HEK293 (cell line): ENCODE measurements around the gene LBH.
A peak's percentile ranks its signal among the peaks of the same experiment; 100 is the strongest.

ENCODE experiments used
- CTCF ChIA-PET: fragments of 350-600 bp; formaldehyde crosslinking; extraction: SDS; loops from one replicate; lab custom pipeline; 2021; ENCODE audit warnings: antibody characterized with exemption; lab: Yijun Ruan, JAX
- POLR2A ChIA-PET: fragments of 300-600 bp; formaldehyde crosslinking; extraction: SDS; loops from one replicate; lab custom pipeline; 2020; ENCODE audit warnings: antibody characterized with exemption, inconsistent platforms; lab: Yijun Ruan, JAX
- H3K27ac ChIP-seq: fragments of 200-500 bp; sonication (Bioruptor generic); 2 replicates; pipeline ENCODE4 v1.5.1; 2014; ENCODE audit warnings: low read depth, low read length, control low read depth, inconsistent platforms; ENCODE audit errors: extremely low read depth
- H3K36me3 ChIP-seq, 2 experiments: fragments of 200-500 bp in 1 of 2; sonication (Bioruptor generic) in 1 of 2; 1 replicate in 1 of 2; 2 replicates in 1 of 2; pipeline ENCODE4 v1.5.1; 2014 to 2017; ENCODE audit warnings: inconsistent platforms in 2 of 2, low read length in 2 of 2; ENCODE audit not compliant: control insufficient read depth in 2 of 2, insufficient read depth in 1 of 2
- H3K4me1 ChIP-seq: fragments of 200-500 bp; sonication (Bioruptor generic); 2 replicates; pipeline ENCODE4 v1.5.1; 2014; ENCODE audit warnings: mild to moderate bottlenecking, low read length, inconsistent platforms; ENCODE audit not compliant: control insufficient read depth, insufficient read depth
- H3K4me3 ChIP-seq: 2 replicates; pipeline ENCODE4 v1.5.1; 2011; ENCODE audit warnings: low read depth, mild to moderate bottlenecking, control low read depth, low read length, moderate library complexity
- H3K9me3 ChIP-seq: fragments of 200-500 bp; sonication (Bioruptor generic); 2 replicates; pipeline ENCODE4 v1.5.1; 2014; ENCODE audit warnings: low read depth, low read length, inconsistent platforms; ENCODE audit not compliant: control insufficient read depth, insufficient read depth
- EGR2 ChIP-seq: fragments of 450-650 bp; formaldehyde crosslinking; IDR thresholded peaks from 2 replicates; pipeline ENCODE4 v1.5.1; 2016; ENCODE audit warnings: low read depth, missing biosample characterization, missing genetic modification characterization
- GFI1B ChIP-seq: fragments of 450-650 bp; formaldehyde crosslinking; IDR thresholded peaks from 2 replicates; pipeline ENCODE4 v1.5.1; 2016; ENCODE audit warnings: missing biosample characterization, missing genetic modification characterization
- GLI2 ChIP-seq: fragments of 450-650 bp; formaldehyde crosslinking; IDR thresholded peaks from 2 replicates; pipeline ENCODE4; 2017; ENCODE audit warnings: missing biosample characterization, missing genetic modification characterization, low read depth, borderline replicate concordance
- KLF7 ChIP-seq: fragments of 450-650 bp; formaldehyde crosslinking; IDR thresholded peaks from 2 replicates; pipeline ENCODE4 v1.5.1; 2016; ENCODE audit warnings: missing biosample characterization, missing genetic modification characterization, borderline replicate concordance
- PRDM1 ChIP-seq: fragments of 450-650 bp; formaldehyde crosslinking; IDR thresholded peaks from 2 replicates; pipeline ENCODE4; 2016; ENCODE audit warnings: missing biosample characterization, missing genetic modification characterization
- SALL2 ChIP-seq: fragments of 450-650 bp; formaldehyde crosslinking; IDR thresholded peaks from 2 replicates; pipeline ENCODE4 v1.5.0; 2017; ENCODE audit warnings: missing biosample characterization, mild to moderate bottlenecking, missing genetic modification characterization, borderline replicate concordance
- SETDB1 ChIP-seq: IDR thresholded peaks from one replicate; pipeline ENCODE4 v1.6.1; 2017; ENCODE audit warnings: mild to moderate bottlenecking, low read length, moderate library complexity, mixed read lengths; ENCODE audit not compliant: insufficient read length
- SP7 ChIP-seq: fragments of 450-650 bp; formaldehyde crosslinking; IDR thresholded peaks from 2 replicates; pipeline ENCODE4 v1.5.1; 2016; ENCODE audit warnings: missing biosample characterization, missing genetic modification characterization
- TCF7L2 ChIP-seq: IDR thresholded peaks from 2 replicates; pipeline ENCODE4 v1.6.1; 2011; ENCODE audit warnings: low read depth, mild to moderate bottlenecking, inconsistent platforms, low read length, moderate library complexity, borderline replicate concordance
- WT1 ChIP-seq: fragments of 450-650 bp; formaldehyde crosslinking; IDR thresholded peaks from 2 replicates; pipeline ENCODE4 v1.5.1; 2016; ENCODE audit warnings: missing biosample characterization, missing genetic modification characterization
- YY2 ChIP-seq: fragments of 450-650 bp; formaldehyde crosslinking; IDR thresholded peaks from 2 replicates; pipeline ENCODE4 v1.5.1; 2016; ENCODE audit warnings: missing biosample characterization, missing genetic modification characterization
- ZNF114 ChIP-seq: fragments of 450-650 bp; formaldehyde crosslinking; IDR thresholded peaks from 2 replicates; pipeline ENCODE4 v1.5.0; 2017; ENCODE audit warnings: missing biosample characterization, missing genetic modification characterization
- ZNF302 ChIP-seq: fragments of 450-650 bp; formaldehyde crosslinking; IDR thresholded peaks from 2 replicates; pipeline ENCODE4 v1.5.1; 2016; ENCODE audit warnings: missing biosample characterization, missing genetic modification characterization, low read depth
- ZNF366 ChIP-seq: fragments of 450-650 bp; formaldehyde crosslinking; conservative IDR thresholded peaks from 2 replicates; pipeline ENCODE4 v1.5.1; 2016; ENCODE audit warnings: missing biosample characterization, missing genetic modification characterization
- ZNF473 ChIP-seq: fragments of 450-650 bp; formaldehyde crosslinking; IDR thresholded peaks from 2 replicates; pipeline ENCODE4 v1.5.1; 2017; ENCODE audit warnings: missing biosample characterization, missing genetic modification characterization
- ZNF560 ChIP-seq: fragments of 450-650 bp; formaldehyde crosslinking; IDR thresholded peaks from 2 replicates; pipeline ENCODE4 v1.5.1; 2017; ENCODE audit warnings: missing biosample characterization, missing genetic modification characterization, borderline replicate concordance
- ZNF621 ChIP-seq: fragments of 450-650 bp; formaldehyde crosslinking; IDR thresholded peaks from 2 replicates; pipeline ENCODE4 v1.5.1; 2017; ENCODE audit warnings: missing biosample characterization, missing genetic modification characterization
- ZNF76 ChIP-seq: fragments of 450-650 bp; formaldehyde crosslinking; IDR thresholded peaks from 2 replicates; pipeline ENCODE4; 2016; ENCODE audit warnings: low read depth, missing biosample characterization, missing genetic modification characterization, borderline replicate concordance
- ZNF768 ChIP-seq: fragments of 450-650 bp; formaldehyde crosslinking; IDR thresholded peaks from 2 replicates; pipeline ENCODE4 v1.5.1; 2018; ENCODE audit warnings: missing biosample characterization, mild to moderate bottlenecking, missing genetic modification characterization
- ZNF785 ChIP-seq: fragments of 450-650 bp; formaldehyde crosslinking; IDR thresholded peaks from 2 replicates; pipeline ENCODE4 v1.5.1; 2016; ENCODE audit warnings: missing biosample characterization, missing genetic modification characterization
- ZNF791 ChIP-seq: fragments of 450-650 bp; formaldehyde crosslinking; IDR thresholded peaks from 2 replicates; pipeline ENCODE4 v1.5.1; 2016; ENCODE audit warnings: missing biosample characterization, missing genetic modification characterization
- TF ChIP-seq, protein P1 (sequence below): fragments of 450-650 bp; formaldehyde crosslinking; IDR thresholded peaks from 2 replicates; pipeline ENCODE4 v1.5.1; 2016; ENCODE audit warnings: missing biosample characterization, missing genetic modification characterization
- TF ChIP-seq, protein P2 (sequence below): fragments of 450-650 bp; formaldehyde crosslinking; IDR thresholded peaks from 2 replicates; pipeline ENCODE4 v1.5.1; 2017; ENCODE audit warnings: missing biosample characterization, missing genetic modification characterization

Gene LBH

DNA sequence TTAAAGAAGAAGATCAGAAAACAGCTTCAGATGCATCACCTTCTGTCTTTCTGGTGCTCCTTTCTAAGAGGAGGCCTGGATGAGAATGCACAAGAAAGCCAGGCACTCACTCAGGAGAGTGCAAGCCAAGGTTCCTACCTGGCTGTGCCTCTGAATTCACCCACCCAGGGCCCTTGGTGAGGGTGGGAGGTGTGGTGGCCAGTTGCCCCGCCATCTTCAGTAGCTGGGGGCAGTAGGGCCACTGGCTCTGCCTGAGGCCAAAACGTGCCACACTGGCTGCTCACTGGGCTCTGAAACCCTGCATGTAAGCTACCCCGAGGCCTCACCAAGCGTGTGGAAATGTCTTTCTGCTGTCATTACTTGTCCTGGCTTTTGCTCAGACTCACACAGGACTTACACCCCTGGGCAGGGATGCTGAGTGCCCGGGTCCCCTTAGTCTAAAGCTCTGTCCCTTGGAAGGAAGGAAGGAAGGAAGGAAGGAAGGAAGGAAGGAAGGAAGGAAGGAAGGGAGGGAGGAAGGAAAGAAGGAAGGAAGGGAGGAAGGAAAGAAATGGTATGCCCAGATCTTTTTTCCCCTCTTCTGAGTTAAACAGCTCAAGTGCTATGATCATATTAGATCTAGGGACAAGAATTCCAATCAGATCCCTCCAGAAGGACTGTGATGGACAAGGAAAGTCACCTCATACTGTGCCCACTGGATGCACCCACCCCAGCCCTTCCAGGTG lies 8.5 kb upstream of the LBH start:
- CTCF ChIA-PET: interaction anchor here (1.1 kb wide), 1 partner anchor 14 kb away, joined by 3 read pairs; no protein-coding TSS in a partner anchor
- H3K27ac ChIP-seq: no peak overlapping the region
- POLR2A ChIA-PET: interaction anchor here (1.5 kb wide), 1 partner anchor 9 kb away, joined by 11 read pairs; the partner anchor contains the start of gene LBH

GRCh38 chr2:30223413-30223874 lies 7.9 kb upstream of the LBH start:
- ChIA-PET POLR2A (no interaction called here), CTCF (interaction anchor here (0.7 to 1.1 kb wide), 2 partner anchors 15 to 488 kb away, joined by 3 read pairs; no protein-coding TSS in a partner anchor)
- TF ChIP-seq ZNF621 (no peak), YY2 (tag by site-specific recombination) (no peak), ZNF768 (no peak), ZNF785 (no peak), ZNF114 (no peak), GLI2 (tag by site-specific recombination) (no peak), TCF7L2 (no peak), WT1 (tag by site-specific recombination) (no peak), ZNF473 (tag by site-specific recombination) (no peak), EGR2 (tag by site-specific recombination) (no peak), ZNF560 (no peak), SP7 (tag by site-specific recombination) (no peak), SETDB1 (no peak), SALL2 (tag by site-specific recombination) (no peak), ZNF76 (tag by site-specific recombination) (no peak)
- no peak overlapping the region for H3K4me3 ChIP-seq
- H3K9me3 ChIP-seq: no peaks in the 10 kb centered on the region
- no peaks in the 10 kb centered on the region for H3K4me1 ChIP-seq
- no peaks in the 10 kb centered on the region for H3K36me3 ChIP-seq
- no peak overlapping the region for H3K27ac ChIP-seq

More for the DNA sequence above, 8.5 kb upstream of the LBH start:
- peak; percentile 74 for TF ChIP-seq ZNF366 (tag by site-specific recombination)
- TF ChIP-seq, protein P1, sequence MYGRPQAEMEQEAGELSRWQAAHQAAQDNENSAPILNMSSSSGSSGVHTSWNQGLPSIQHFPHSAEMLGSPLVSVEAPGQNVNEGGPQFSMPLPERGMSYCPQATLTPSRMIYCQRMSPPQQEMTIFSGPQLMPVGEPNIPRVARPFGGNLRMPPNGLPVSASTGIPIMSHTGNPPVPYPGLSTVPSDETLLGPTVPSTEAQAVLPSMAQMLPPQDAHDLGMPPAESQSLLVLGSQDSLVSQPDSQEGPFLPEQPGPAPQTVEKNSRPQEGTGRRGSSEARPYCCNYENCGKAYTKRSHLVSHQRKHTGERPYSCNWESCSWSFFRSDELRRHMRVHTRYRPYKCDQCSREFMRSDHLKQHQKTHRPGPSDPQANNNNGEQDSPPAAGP (tag by site-specific recombination): no peak
- no peak overlapping the region for H3K4me3 ChIP-seq
- H3K4me1 ChIP-seq: no peaks in the 10 kb centered on the region
- H3K36me3 ChIP-seq: no peaks in the 10 kb centered on the region
- no peaks in the 10 kb centered on the region for H3K9me3 ChIP-seq

- TF ChIP-seq PRDM1 (no peak), ZNF302 (no peak), GFI1B (tag by site-specific recombination) (no peak), ZNF114 (no peak), YY2 (tag by site-specific recombination) (no peak), ZNF791 (tag by site-specific recombination) (no peak), KLF7 (tag by site-specific recombination) (no peak)
- TF ChIP-seq, protein P2, sequence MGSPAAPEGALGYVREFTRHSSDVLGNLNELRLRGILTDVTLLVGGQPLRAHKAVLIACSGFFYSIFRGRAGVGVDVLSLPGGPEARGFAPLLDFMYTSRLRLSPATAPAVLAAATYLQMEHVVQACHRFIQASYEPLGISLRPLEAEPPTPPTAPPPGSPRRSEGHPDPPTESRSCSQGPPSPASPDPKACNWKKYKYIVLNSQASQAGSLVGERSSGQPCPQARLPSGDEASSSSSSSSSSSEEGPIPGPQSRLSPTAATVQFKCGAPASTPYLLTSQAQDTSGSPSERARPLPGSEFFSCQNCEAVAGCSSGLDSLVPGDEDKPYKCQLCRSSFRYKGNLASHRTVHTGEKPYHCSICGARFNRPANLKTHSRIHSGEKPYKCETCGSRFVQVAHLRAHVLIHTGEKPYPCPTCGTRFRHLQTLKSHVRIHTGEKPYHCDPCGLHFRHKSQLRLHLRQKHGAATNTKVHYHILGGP (tag by site-specific recombination): no peak
- Histone ChIP-seq H3K36me3 (no peaks in the 10 kb centered on the region), H3K4me1 (no peaks in the 10 kb centered on the region), H3K9me3 (no peaks in the 10 kb centered on the region), H3K4me3 (no peak overlapping the region), H3K27ac (no peak overlapping the region)
- CTCF ChIA-PET: interaction anchor here (0.7 kb wide), 1 partner anchor 487 kb away, joined by 3 read pairs; no protein-coding TSS in a partner anchor
- POLR2A ChIA-PET: no interaction called here
Observed at GRCh38 chr2:30224151-30224550, 7.2 kb upstream of the LBH start.
